WI38 (cell line): ENCODE results near the gene TTC23L.

Experiments used
- H3K4me3 ChIP-seq: 2 replicates; pipeline ENCODE4 v1.5.1; 2011; ENCODE audit warnings: low read depth, mild to moderate bottlenecking, control low read depth, low read length
- TF ChIP-seq, protein P1 (sequence below): IDR thresholded peaks from 2 replicates; pipeline ENCODE4 v1.5.1; 2012; ENCODE audit warnings: low read depth, mild to moderate bottlenecking, control low read depth, low read length

TTC23L gene

DNA sequence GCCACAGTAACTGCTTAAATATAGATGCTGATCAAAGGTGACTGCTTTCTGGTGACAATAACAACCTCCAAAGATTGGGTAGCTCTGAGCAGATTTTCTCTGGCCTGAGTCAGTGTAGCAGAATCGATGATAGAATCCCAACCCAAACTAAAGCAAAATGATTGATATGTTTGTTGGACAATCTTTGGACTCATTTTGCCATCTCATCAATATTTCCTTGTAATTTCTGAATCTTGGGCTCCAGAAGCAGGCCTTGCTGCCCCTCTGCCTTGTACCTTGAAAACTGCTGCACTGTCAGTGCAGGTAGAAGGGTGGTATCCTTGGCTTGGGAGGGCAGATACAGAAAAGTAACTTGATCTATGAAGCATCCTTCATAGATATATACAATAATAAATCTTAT, 18.9 kb downstream of the TTC23L start:
- TF ChIP-seq, protein P1, sequence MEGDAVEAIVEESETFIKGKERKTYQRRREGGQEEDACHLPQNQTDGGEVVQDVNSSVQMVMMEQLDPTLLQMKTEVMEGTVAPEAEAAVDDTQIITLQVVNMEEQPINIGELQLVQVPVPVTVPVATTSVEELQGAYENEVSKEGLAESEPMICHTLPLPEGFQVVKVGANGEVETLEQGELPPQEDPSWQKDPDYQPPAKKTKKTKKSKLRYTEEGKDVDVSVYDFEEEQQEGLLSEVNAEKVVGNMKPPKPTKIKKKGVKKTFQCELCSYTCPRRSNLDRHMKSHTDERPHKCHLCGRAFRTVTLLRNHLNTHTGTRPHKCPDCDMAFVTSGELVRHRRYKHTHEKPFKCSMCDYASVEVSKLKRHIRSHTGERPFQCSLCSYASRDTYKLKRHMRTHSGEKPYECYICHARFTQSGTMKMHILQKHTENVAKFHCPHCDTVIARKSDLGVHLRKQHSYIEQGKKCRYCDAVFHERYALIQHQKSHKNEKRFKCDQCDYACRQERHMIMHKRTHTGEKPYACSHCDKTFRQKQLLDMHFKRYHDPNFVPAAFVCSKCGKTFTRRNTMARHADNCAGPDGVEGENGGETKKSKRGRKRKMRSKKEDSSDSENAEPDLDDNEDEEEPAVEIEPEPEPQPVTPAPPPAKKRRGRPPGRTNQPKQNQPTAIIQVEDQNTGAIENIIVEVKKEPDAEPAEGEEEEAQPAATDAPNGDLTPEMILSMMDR, result no peak
- H3K4me3 ChIP-seq, result no peak overlapping the region

DNA sequence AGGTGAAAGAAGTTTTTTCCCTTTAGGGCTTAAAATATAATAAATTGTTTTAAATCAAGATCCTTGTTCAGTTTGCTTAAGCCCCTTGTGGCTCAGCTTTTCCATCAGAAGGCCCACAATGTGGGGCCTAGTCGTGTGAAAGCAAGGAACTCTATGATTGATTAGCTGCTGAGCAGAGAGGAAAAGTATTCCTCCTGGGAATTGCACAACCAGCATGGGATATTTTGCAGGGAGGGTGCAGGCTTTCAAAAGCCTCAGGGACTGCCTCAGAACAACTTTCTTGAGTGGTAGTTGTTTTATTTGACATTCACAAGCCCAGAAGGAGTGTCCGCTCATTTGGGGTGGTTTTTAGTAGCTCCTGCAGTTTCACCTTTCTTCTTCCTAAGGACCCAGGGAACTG, 19.8 kb downstream of the TTC23L start:
- H3K4me3 ChIP-seq, result no peak overlapping the region
- TF ChIP-seq, protein P1, result no peak

GRCh38 chr5:34859253-34859652, 20.3 kb downstream of the TTC23L start:
- TF ChIP-seq, protein P1, result no peak
- H3K4me3 ChIP-seq, result no peak overlapping the region

- TF ChIP-seq, protein P1, result no peak
- no peak overlapping the region for H3K4me3 ChIP-seq
Observed at GRCh38 chr5:34863946-34864345, 25.0 kb downstream of the TTC23L start.

DNA sequence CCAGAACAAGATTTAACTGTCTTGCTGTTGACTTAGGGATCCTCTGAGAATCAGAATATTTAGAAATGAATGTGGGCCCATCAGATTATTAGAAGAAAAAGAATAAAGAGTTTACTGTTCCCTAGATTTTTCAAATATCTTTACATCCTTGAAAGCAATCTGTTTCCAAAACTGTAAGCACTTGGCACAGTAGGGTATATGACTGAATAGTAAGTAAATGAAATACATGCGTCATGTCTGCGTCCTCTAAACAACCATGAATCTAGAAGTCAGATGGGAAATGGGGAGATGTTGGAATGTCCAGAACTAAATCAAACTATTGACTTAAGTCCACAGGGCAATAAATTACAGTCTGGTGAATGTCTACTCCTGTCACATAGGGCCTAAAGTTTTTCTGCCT, 26.1 kb downstream of the TTC23L start:
- H3K4me3 ChIP-seq, result no peak overlapping the region

GRCh38 chr5:34866989-34867471, 28.1 kb downstream of the TTC23L start:
- H3K4me3 ChIP-seq, result no peak overlapping the region
- TF ChIP-seq, protein P1, result no peak

More for the DNA sequence above, 26.1 kb downstream of the TTC23L start:
- TF ChIP-seq, protein P1, result no peak

DNA sequence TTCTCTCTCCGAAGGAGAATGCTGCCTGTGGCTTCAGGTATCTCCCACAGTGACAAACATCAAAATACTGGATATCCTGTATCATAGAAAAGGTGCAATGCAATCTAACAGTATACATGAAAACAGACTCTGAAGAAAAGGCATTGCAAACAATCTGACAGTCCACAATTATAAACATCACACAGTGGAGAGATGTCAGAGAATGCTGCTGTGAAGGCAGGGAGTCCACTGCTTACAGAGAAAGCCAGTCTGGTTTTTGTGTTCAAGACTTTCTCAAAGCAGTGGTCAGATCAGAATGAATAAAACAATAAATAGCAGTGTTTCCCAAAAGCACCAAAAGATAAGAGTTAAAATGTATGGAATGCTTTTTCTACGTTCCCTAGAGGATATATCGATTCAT, 28.7 kb downstream of the TTC23L start:
- TF ChIP-seq, protein P1, result no peak
- no peak overlapping the region for H3K4me3 ChIP-seq
